H1 (cell line): ENCODE measurements around the gene TIGD2. TPM values are rescaled to one million over a fixed set of nuclear protein-coding genes. Genes with fewer than 3 reads are reported as not detected.

Experiments
- CTCF ChIA-PET: fragments of 300-600 bp; sonication (Branson Sonifier 250); formaldehyde crosslinking; loops from one replicate; lab custom pipeline; 2021; ENCODE audit not compliant: partially characterized antibody; lab: Charles Lee
- POLR2A ChIA-PET: fragments of 300-600 bp; sonication (Branson Sonifier 250); formaldehyde crosslinking; loops from one replicate; lab custom pipeline; 2021; ENCODE audit warnings: inconsistent platforms; ENCODE audit not compliant: partially characterized antibody; lab: Charles Lee
- DNase-seq, 2 experiments: peaks; one replicate each; pipeline versions ENCODE4 v3.0.0 to v3.0.0-alpha.2; 2010 to 2022; ENCODE audit warnings: low spot score in 2 of 2, low read depth in 1 of 2, mixed read lengths in 1 of 2
- FAIRE-seq: peaks from 2 replicates; lab custom pipeline; 2011; peaks lifted over from hg19 to GRCh38; lab: Jason Lieb, UNC
- H2AFZ ChIP-seq: 2 replicates; pipeline ENCODE4 v1.8.1; 2012; ENCODE audit warnings: low read length, inconsistent platforms
- H2AK5ac ChIP-seq: 2 replicates; pipeline ENCODE4 v1.6.1; 2013; ENCODE audit warnings: low read depth, low read length
- H2BK120ac ChIP-seq: replicated peaks from 2 replicates; pipeline ENCODE3; 2013; ENCODE audit warnings: low read depth, low read length, inconsistent platforms
- H2BK12ac ChIP-seq: 2 replicates; pipeline ENCODE4 v1.6.1; 2013; ENCODE audit warnings: low read depth, low read length
- H2BK15ac ChIP-seq: 2 replicates; pipeline ENCODE4 v1.6.1; 2013; ENCODE audit warnings: low read length
- H2BK20ac ChIP-seq: 2 replicates; pipeline ENCODE4 v1.6.1; 2013; ENCODE audit warnings: low read length
- H2BK5ac ChIP-seq: 2 replicates; pipeline ENCODE4 v1.6.1; 2013; ENCODE audit warnings: low read depth, low read length
- H3K14ac ChIP-seq: 2 replicates; pipeline ENCODE4 v1.6.1; 2013; ENCODE audit warnings: inconsistent platforms; ENCODE audit not compliant: insufficient read length
- H3K18ac ChIP-seq: 2 replicates; pipeline ENCODE4 v1.6.1; 2013; ENCODE audit warnings: low read length; ENCODE audit errors: extremely low read depth
- H3K23ac ChIP-seq: 2 replicates; pipeline ENCODE4 v1.6.1; 2013; ENCODE audit warnings: inconsistent platforms; ENCODE audit not compliant: insufficient read length
- H3K23me2 ChIP-seq: 2 replicates; pipeline ENCODE4 v1.6.1; 2013; ENCODE audit warnings: low read depth, low read length
- H3K27ac ChIP-seq: 2 replicates; pipeline ENCODE4 v1.6.1; 2011; ENCODE audit warnings: low read depth, low read length, inconsistent platforms
- H3K27me3 ChIP-seq, 4 experiments: replicated peaks in 1 of 4; 1 replicate in 1 of 4; 2 replicates in 3 of 4; pipeline versions ENCODE4 v1.6.1 to v1.8.1; 2011 to 2013; ENCODE audit warnings: low read length in 3 of 4, mild to moderate bottlenecking in 3 of 4, inconsistent platforms in 2 of 4, mixed read lengths in 2 of 4, moderate library complexity in 1 of 4; ENCODE audit not compliant: control insufficient read depth in 3 of 4, insufficient read depth in 3 of 4; ENCODE audit errors: extremely low read depth in 1 of 4
- H3K36me3 ChIP-seq, 4 experiments: 2 replicates each; pipeline versions ENCODE4 v1.6.1 to v1.8.1; 2011 to 2013; ENCODE audit warnings: mild to moderate bottlenecking in 4 of 4, low read length in 3 of 4, moderate library complexity in 2 of 4, control low read depth in 1 of 4, inconsistent platforms in 1 of 4; ENCODE audit not compliant: insufficient read depth in 4 of 4, control insufficient read depth in 2 of 4
- H3K4ac ChIP-seq: replicated peaks from 2 replicates; pipeline ENCODE3; 2013; ENCODE audit warnings: low read length, low read depth, mixed read lengths, inconsistent platforms; ENCODE audit not compliant: insufficient read length
- H3K4me1 ChIP-seq, 4 experiments: replicated peaks in 1 of 4; 1 replicate in 1 of 4; 2 replicates in 3 of 4; pipeline versions ENCODE4 v1.6.1 to v1.8.1; 2011 to 2013; ENCODE audit warnings: low read length in 3 of 4, inconsistent platforms in 2 of 4, mixed read lengths in 1 of 4; ENCODE audit not compliant: insufficient read depth in 4 of 4, control insufficient read depth in 3 of 4
- H3K4me2 ChIP-seq, 2 experiments: 2 replicates each; pipeline versions ENCODE4 v1.6.1 to v1.8.1; 2011 to 2013; ENCODE audit warnings: low read depth in 2 of 2, low read length in 2 of 2, control low read depth in 1 of 2, inconsistent platforms in 1 of 2, mild to moderate bottlenecking in 1 of 2; ENCODE audit not compliant: insufficient read depth in 1 of 2
- H3K4me3 ChIP-seq, 4 experiments: fragments of 200-600, 300-600 bp in 1 of 4; sonication (generic), shearing (Covaris generic), sonication (Bioruptor Twin) in 1 of 4; 2 replicates each; pipeline versions ENCODE4 v1.5.1 to v1.8.1; 2011 to 2016; ENCODE audit warnings: low read length in 4 of 4, low read depth in 3 of 4, control low read depth in 2 of 4, inconsistent platforms in 2 of 4, mild to moderate bottlenecking in 2 of 4, mixed read lengths in 1 of 4, moderate library complexity in 1 of 4; ENCODE audit not compliant: insufficient read depth in 2 of 4; ENCODE audit errors: extremely low read depth in 1 of 4
- H3K56ac ChIP-seq: replicated peaks from 2 replicates; pipeline ENCODE3; 2013; ENCODE audit warnings: low read depth, mild to moderate bottlenecking, mixed read lengths, low read length, inconsistent platforms; ENCODE audit not compliant: insufficient read length
- H3K79me1 ChIP-seq: 2 replicates; pipeline ENCODE4 v1.6.1; 2013; ENCODE audit warnings: low read depth, low read length, control low read depth
- H3K79me2 ChIP-seq, 2 experiments: 2 replicates each; pipeline versions ENCODE4 v1.6.1 to v1.8.1; 2012 to 2013; ENCODE audit warnings: low read length in 2 of 2, mild to moderate bottlenecking in 2 of 2, inconsistent platforms in 1 of 2; ENCODE audit not compliant: insufficient read depth in 2 of 2, control insufficient read depth in 1 of 2
- H3K9ac ChIP-seq, 4 experiments: replicated peaks in 1 of 4; 1 replicate in 1 of 4; 2 replicates in 3 of 4; pipeline versions ENCODE4 v1.6.1 to v1.8.1; 2011 to 2013; ENCODE audit warnings: low read depth in 3 of 4, low read length in 3 of 4, control low read depth in 2 of 4, mild to moderate bottlenecking in 2 of 4, moderate library complexity in 2 of 4, inconsistent platforms in 1 of 4; ENCODE audit errors: extremely low read depth in 1 of 4
- H3K9me3 ChIP-seq, 2 experiments: 2 replicates each; pipeline versions ENCODE4 v1.6.1 to v1.8.1; 2012 to 2013; ENCODE audit warnings: mild to moderate bottlenecking in 2 of 2, moderate library complexity in 2 of 2, control low read depth in 1 of 2, inconsistent platforms in 1 of 2, low read depth in 1 of 2, low read length in 1 of 2, mixed read lengths in 1 of 2; ENCODE audit not compliant: insufficient read depth in 2 of 2
- H4K20me1 ChIP-seq, 2 experiments: replicated peaks in 1 of 2; 2 replicates each; pipeline versions ENCODE3 to v1.8.1; 2011 to 2013; ENCODE audit warnings: inconsistent platforms in 2 of 2, low read length in 2 of 2, mild to moderate bottlenecking in 1 of 2; ENCODE audit not compliant: insufficient read depth in 2 of 2, control insufficient read depth in 1 of 2
- H4K5ac ChIP-seq: 2 replicates; pipeline ENCODE4 v1.6.1; 2013; ENCODE audit warnings: low read length, low read depth, mixed read lengths, inconsistent platforms; ENCODE audit not compliant: insufficient read length
- H4K8ac ChIP-seq: 2 replicates; pipeline ENCODE4 v1.8.0; 2013; ENCODE audit warnings: mild to moderate bottlenecking, moderate library complexity, low read length, inconsistent platforms; ENCODE audit not compliant: insufficient read depth; ENCODE audit errors: extremely low read depth
- H4K91ac ChIP-seq: replicated peaks from 2 replicates; pipeline ENCODE3; 2013; ENCODE audit warnings: low read length, mixed read lengths, inconsistent platforms; ENCODE audit not compliant: insufficient read length
- ATF2 ChIP-seq: IDR thresholded peaks from 2 replicates; pipeline ENCODE4 v1.6.1; 2012; ENCODE audit warnings: low read length, inconsistent platforms
- BRCA1 ChIP-seq: IDR thresholded peaks from 2 replicates; pipeline ENCODE4 v1.6.1; 2012; ENCODE audit warnings: low read depth, low read length, improper control_type of control experiment
- CTCF ChIP-seq, 3 experiments: IDR thresholded peaks; 1 replicate in 2 of 3; 2 replicates in 1 of 3; pipeline versions ENCODE4 v1.5.1 to v1.6.1; 2011; ENCODE audit warnings: low read length in 3 of 3, mild to moderate bottlenecking in 3 of 3, inconsistent platforms in 2 of 3, low read depth in 1 of 3, moderate library complexity in 1 of 3; ENCODE audit not compliant: insufficient read depth in 1 of 3; ENCODE audit errors: control extremely low read depth in 1 of 3
- KDM1A ChIP-seq: fragments of 200-600, 300-600 bp; sonication (generic); IDR thresholded peaks from 2 replicates; pipeline ENCODE4 v1.7.1; 2016; ENCODE audit warnings: mild to moderate bottlenecking, low read length, borderline replicate concordance
- MAX ChIP-seq: IDR thresholded peaks from 2 replicates; pipeline ENCODE4 v1.6.1; 2012; ENCODE audit warnings: inconsistent platforms
- NANOG ChIP-seq: IDR thresholded peaks from 2 replicates; pipeline ENCODE4 v1.6.1; 2011; ENCODE audit warnings: low read length, low read depth, mild to moderate bottlenecking, inconsistent platforms; ENCODE audit not compliant: insufficient read depth, poor library complexity, severe bottlenecking
- PHF8 ChIP-seq: fragments of 200-600 bp; sonication (generic); conservative IDR thresholded peaks from 2 replicates; pipeline ENCODE4 v1.7.1; 2012; ENCODE audit warnings: low read depth, mild to moderate bottlenecking, inconsistent platforms, low read length, moderate library complexity
- WGBS, 2 experiments: shearing (Covaris generic) in 1 of 2; methylation state at CpG; one replicate each; pipeline versions ENCODE4 v1.1.6 to v1.1.7; 2013 to 2015; ENCODE audit warnings: low lambda C conversion rate in 2 of 2, mixed read lengths in 2 of 2, inconsistent platforms in 1 of 2, low coverage in 1 of 2, missing lambda C conversion rate in 1 of 2; ENCODE audit not compliant: insufficient replicate concordance in 2 of 2, insufficient coverage in 1 of 2, insufficient read length in 1 of 2; ENCODE audit errors: extremely low coverage in 1 of 2, missing lambda C conversion rate in 1 of 2; 5-methylcytosine and 5-hydroxymethylcytosine counted together
- polyA plus RNA-seq, 7 experiments: library from polyadenylated mRNA; depleted of rRNA in 3 of 7; stranded (reverse) in 5 of 7; unstranded in 2 of 7; fragments of >200 nt in 5 of 7; fragments of 200-250 nt in 2 of 7; gene quantifications; 1 replicate in 5 of 7; 2 replicates in 1 of 7; 4 replicates in 1 of 7; pipeline versions ENCODE4 v1.2.1 to v1.2.3, GENCODE V29; 2011 to 2013; ENCODE audit warnings: missing spikeins in 2 of 7, mixed read lengths in 2 of 7
- total RNA-seq: library from RNA; stranded (reverse); fragmentation: NEBNext Ultra II Directional; extraction: Animal tissue kit (Norgen Biotek cat#: 25700); gene quantifications from 2 replicates; pipeline ENCODE4 v1.2.1, GENCODE V29; 2021

Gene TIGD2
- total and polyA plus RNA-seq, 2 of the 8 experiments (the other 6 are each of a cell fraction or from before 2014, with no cell fraction given): 2.4 to 5.7 TPM

- H2BK20ac ChIP-seq: no peak overlapping the region
- H3K23me2 ChIP-seq: peaks cover 5% of the 10 kb centered on the region; the same call in 1 of the 2 replicates
- H3K4ac ChIP-seq: no peak overlapping the region
- H4K5ac ChIP-seq: no peak overlapping the region
- H3K14ac ChIP-seq: no peak overlapping the region
- no peak overlapping the region for H2BK5ac ChIP-seq
- H3K4me3 ChIP-seq: no peak overlapping the region
- H4K91ac ChIP-seq: no peak overlapping the region
- H3K79me1 ChIP-seq: no peaks in the 10 kb centered on the region
- no peak overlapping the region for H2BK15ac ChIP-seq
- no peak overlapping the region for H2BK120ac ChIP-seq
- H3K56ac ChIP-seq: no peak overlapping the region
- H3K9ac ChIP-seq: no peak overlapping the region
- FAIRE-seq (no peak), DNase-seq (no peak)
- CTCF ChIA-PET: interaction anchor here (0.6 to 1.2 kb wide), 3 partner anchors 25 to 75 kb away, joined by 3 read pairs; no protein-coding TSS in a partner anchor
- WGBS, 2 experiments: 81% methylated on average over 4 of the region's 4 CpGs; no CpG with 5 or more reads in 1 of the 2 experiments
- H3K9me3 ChIP-seq: peaks cover 0 to 3% of the 10 kb centered on the region in 2 experiments; a peak in 2 of 4 replicates
- no peak overlapping the region for H3K23ac ChIP-seq
- peaks cover 2 to 22% (median 15%) of the 10 kb centered on the region in 4 experiments; a peak in 6 of 7 replicates for H3K27me3 ChIP-seq
- no peak overlapping the region for H2BK12ac ChIP-seq
- peaks cover 0 to 5% (median 2%) of the 10 kb centered on the region in 4 experiments; a peak in 3 of 7 replicates for H3K4me1 ChIP-seq
- H4K8ac ChIP-seq: no peak overlapping the region
- no peak for TF ChIP-seq CTCF (IDR thresholded peaks at IDR 0.05; ENCODE audit: control extremely low read depth in 1 of 3, insufficient read depth in 1 of 3, low read depth in 1 of 3, low read length in 3 of 3)
- TF ChIP-seq KDM1A: no peak
- TF ChIP-seq ATF2: no peak
- no peak for TF ChIP-seq MAX
- TF ChIP-seq BRCA1: no peak
- TF ChIP-seq NANOG: no peak
- TF ChIP-seq PHF8: no peak
- TF ChIP-seq, all 59 proteins: peak for 0
- Histone ChIP-seq H3K4me2 (no peak overlapping the region), H3K18ac (no peak overlapping the region), H3K79me2 (no peaks in the 10 kb centered on the region), H3K27ac (no peak overlapping the region), H2AK5ac (no peak overlapping the region), H3K36me3 (no peaks in the 10 kb centered on the region), H4K20me1 (no peaks in the 10 kb centered on the region), H2AFZ (no peak overlapping the region)
- POLR2A ChIA-PET: no interaction called here
These were observed 3.2 kb upstream of the TIGD2 start for GRCh38 chr4:89108091-89108490.
